Measurements from ENCODE around the gene COMT.
A peak's percentile ranks its signal among the peaks of the same experiment; 100 is the strongest.

Gene COMT

DNA sequence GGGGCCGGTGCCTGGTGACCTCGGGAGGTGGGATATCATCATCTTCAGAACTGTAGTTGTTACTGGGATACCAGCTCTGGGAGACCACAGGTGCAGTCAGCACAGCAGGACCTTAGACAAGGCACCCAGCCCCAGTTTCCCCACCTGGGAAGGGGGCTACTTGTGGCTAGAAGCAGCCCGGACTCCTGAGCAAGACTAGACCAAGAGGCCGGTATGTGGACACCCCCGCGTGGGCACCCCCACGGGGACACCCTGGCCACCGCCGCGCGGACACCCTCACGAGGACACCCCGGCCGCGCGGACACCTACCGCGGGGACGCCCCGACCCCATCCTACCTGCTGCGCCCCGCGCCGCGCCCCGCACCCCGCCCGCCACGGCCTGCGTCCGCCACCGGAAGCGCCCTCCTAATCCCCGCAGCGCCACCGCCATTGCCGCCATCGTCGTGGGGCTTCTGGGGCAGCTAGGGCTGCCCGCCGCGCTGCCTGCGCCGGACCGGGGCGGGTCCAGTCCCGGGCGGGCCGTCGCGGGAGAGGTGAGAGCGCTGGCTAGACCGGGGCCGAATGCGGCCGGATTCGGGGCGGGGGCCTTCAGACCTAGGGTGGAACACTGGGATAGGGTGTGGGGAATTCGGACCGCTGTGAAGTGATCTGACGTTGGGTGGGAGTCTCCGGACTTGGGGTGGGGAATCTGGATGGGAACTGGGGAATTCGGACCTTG, at the start of gene COMT, which contains the start of gene TXNRD2:
Gene COMT, plus strand, starts transcription at position 408 of the 718 bp plus-strand sequence. CDS start 20,755 bp downstream, outside the sequence.
Gene TXNRD2, minus strand, starts transcription at position 454 of the 718 bp plus-strand sequence. Its CDS starts 15 bp downstream, at position 439.
- peak; percentile 80 for DNase-seq
- peak; percentile 76 for ATAC-seq
- H3K27me3 Mint-ChIP-seq: no peaks in the 10 kb centered on the region

DNA sequence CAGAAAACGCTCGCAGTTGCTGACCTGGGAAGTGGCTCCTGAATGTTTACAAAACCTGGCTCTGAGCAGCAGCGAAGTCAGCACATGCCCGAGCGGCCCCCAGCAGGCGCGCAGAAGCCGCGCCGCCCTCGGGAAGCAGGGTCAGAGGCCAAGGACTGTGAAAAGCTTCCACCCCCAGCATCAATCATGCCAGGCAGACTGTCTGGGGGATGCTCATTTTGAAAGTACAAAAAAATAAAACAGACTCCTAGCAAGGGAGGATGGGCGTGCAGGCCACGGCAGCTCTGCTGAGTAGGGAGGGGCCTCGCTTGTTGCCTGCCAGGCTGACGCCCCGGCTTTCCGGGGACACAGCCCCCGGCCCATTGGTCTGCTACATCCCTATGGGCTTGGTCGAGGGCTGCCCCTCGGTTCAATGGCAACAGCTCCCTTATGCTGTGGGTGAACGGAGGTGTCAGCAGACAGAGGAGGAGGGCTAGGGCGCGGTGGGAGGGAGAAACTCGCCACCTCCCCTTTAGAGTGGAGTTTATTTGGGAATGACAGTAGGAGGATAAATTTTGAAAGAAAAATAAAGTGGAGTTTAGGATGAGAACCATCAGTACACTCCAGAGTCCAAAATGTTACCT, 49.2 kb upstream of the COMT start:
- Mint-ChIP-seq H3K27ac (peak overlapping the region; percentile 91), H3K36me3 (ENCODE audit: low read depth) (peaks cover 4% of the 10 kb centered on the region), H3K4me1 (peaks cover 72% of the 10 kb centered on the region), H3K27me3 (no peaks in the 10 kb centered on the region), H3K4me3 (peak overlapping the region; percentile 73), H3K9me3 (no peaks in the 10 kb centered on the region)
- peak; percentile 65 for DNase-seq
- ATAC-seq: peak; percentile 65

More for the DNA sequence above, at the start of gene COMT, which contains the start of gene TXNRD2:
- Mint-ChIP-seq H3K4me3 (peak within 1 kb of the TSS; percentile 93), H3K4me1 (peaks cover 29% of the 10 kb centered on the region), H3K36me3 (ENCODE audit: low read depth) (peaks cover 16% of the 10 kb centered on the region), H3K27ac (peak within 1 kb of the TSS; percentile 97), H3K9me3 (peaks cover 3% of the 10 kb centered on the region)

DNA sequence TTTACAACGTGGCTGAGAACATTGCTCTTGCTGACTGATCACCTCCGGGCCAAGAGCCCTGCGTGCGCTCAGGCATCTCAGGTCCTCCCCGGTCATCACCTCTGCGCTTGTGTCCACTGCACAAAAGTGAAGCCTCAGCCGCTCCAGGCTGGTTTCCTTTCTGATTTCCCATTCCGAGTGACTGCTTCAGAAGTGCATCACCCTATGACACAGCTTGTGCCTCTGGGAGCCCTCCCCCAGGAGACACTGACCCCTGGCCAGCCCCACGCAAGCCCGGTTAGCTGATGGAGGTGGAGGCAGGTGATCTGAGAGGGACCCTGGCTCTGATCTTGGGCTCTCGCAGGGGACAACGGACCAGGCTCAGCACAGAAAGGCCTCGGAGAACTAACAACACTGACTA, 48.6 kb upstream of the COMT start:
- peaks cover 67% of the 10 kb centered on the region for H3K4me1 Mint-ChIP-seq
- H3K9me3 Mint-ChIP-seq: no peaks in the 10 kb centered on the region
- peaks cover 4% of the 10 kb centered on the region for H3K36me3 Mint-ChIP-seq (ENCODE audit: low read depth)
- ATAC-seq: no peak
- no peaks in the 10 kb centered on the region for H3K27me3 Mint-ChIP-seq
- no peak for DNase-seq
- peak overlapping the region; percentile 7 for H3K4me3 Mint-ChIP-seq
- peak overlapping the region; percentile 91 for H3K27ac Mint-ChIP-seq

DNA sequence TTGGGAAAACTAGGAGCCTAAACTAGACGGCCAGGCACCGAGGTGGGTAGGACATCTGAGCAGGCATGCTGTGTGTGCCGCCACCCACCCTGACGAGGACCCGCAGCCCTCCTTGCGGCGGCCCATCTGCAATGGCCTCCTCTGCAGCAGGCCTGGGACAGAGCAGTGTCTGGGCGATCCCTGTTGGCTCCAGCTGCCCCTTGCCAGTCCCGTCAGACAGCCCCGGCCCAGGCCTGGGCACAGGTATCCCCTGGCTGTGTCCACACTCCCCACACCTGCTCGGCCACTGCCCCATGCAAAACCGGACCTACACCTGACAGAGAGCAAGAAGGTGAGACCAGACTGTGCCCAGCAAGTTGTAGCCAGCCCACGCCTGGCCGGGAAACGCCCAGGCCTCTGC, 48.2 kb upstream of the COMT start:
- Mint-ChIP-seq H3K4me1 (peaks cover 66% of the 10 kb centered on the region), H3K9me3 (no peaks in the 10 kb centered on the region), H3K27me3 (no peaks in the 10 kb centered on the region), H3K4me3 (no peak overlapping the region), H3K27ac (no peak overlapping the region), H3K36me3 (ENCODE audit: low read depth) (peaks cover 4% of the 10 kb centered on the region)
- ATAC-seq (no peak), DNase-seq (no peak)

DNA sequence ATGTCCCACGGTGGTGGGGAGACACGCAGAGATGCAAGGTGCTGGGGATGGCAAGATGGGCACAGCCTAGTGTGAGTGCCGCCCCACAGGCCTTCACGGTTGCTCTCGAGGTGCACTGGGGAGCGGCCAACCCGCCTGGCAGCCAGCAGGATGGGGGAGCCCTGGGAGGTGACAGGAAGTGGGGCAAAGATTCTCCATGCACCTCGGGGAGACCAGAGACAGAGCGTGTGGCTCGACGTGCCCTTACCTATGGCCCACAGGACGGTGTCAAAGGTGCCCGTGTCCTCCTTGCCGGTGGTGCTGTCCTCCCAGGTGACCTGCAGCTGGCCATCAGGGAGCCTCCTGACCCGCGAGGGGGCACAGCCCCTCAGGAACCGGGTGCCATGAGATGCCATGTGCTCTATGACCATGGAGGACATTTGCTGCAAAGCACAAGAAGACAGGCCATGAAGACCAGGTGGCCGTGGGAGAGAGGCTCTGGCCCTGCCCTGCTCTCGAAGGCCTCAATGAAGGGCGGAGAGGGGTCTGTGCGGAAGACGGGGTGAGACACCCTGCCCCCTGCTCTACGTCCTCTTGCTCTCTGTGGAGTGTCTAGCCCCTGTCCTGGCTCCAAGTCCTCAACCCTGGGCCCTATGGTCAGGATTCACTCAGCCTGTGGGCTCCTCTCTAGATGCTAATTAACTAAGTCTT, 46.3 kb upstream of the COMT start:
- H3K27me3 Mint-ChIP-seq: no peaks in the 10 kb centered on the region
- H3K27ac Mint-ChIP-seq: no peak overlapping the region
- DNase-seq: no peak
- peaks cover 4% of the 10 kb centered on the region for H3K36me3 Mint-ChIP-seq (ENCODE audit: low read depth)
- H3K4me1 Mint-ChIP-seq: peaks cover 60% of the 10 kb centered on the region
- no peak overlapping the region for H3K4me3 Mint-ChIP-seq
- no peaks in the 10 kb centered on the region for H3K9me3 Mint-ChIP-seq
- ATAC-seq: no peak

DNA sequence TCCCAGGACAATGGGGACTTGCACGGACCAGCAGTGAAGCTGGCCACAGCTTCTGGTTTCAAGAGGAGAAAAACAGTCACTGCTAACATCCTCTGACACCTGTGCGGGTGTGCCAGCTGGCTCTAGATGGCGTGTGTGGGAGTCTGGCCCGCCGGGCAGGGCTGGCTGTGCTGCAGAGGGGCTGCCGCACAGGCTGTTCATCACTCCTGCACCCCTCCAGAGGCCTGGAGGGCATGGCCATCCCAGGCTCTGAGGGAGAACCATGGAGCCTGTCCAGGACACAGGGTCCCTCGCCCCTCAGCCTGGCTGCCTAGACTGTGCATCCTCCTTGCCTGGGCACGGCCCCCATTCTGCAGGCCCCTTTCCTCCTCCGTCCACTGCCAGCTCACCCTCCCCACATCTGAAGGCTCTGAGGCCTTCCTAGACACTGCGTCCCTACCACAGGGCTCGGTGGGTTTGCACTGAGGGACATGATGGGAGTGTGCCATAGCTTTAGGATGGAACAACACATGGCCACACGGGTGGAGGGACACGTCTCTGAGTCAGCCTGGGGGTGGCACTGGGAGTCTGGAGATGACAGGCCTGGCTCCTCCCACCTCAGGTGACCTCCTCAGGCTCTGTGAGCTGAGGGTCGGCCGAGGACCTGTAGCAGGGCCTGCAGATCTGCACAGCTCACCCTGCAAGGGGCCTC, 44.8 kb upstream of the COMT start:
- Mint-ChIP-seq H3K27ac (no peak overlapping the region), H3K4me3 (no peak overlapping the region), H3K4me1 (peaks cover 46% of the 10 kb centered on the region), H3K36me3 (ENCODE audit: low read depth) (peaks cover 4% of the 10 kb centered on the region), H3K27me3 (no peaks in the 10 kb centered on the region), H3K9me3 (no peaks in the 10 kb centered on the region)
- ATAC-seq (peak; percentile 25), DNase-seq (peak; percentile 34)

DNA sequence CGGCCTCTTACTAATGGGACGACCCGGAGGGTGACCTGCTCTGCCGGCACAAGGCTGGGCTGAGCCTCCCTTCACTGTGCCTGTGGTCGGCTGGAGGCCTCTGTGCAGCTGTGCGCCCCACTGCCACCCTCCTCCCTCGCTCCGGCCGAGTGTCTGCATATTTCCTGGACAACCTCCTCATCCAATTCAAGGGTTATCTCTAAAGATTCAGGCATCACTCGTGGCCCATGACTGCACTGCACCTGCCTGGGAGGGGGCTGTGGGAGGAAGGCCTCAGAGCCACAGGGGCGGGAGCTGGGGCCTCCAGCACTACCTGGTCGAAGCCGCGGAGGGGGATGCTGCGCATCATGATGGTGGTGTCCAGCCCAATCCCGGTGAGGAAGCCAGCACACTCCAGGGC, 43.8 kb upstream of the COMT start:
- DNase-seq: no peak
- no peaks in the 10 kb centered on the region for H3K27me3 Mint-ChIP-seq
- peaks cover 4% of the 10 kb centered on the region for H3K36me3 Mint-ChIP-seq (ENCODE audit: low read depth)
- no peak for ATAC-seq
- no peak overlapping the region for H3K4me3 Mint-ChIP-seq
- H3K9me3 Mint-ChIP-seq: no peaks in the 10 kb centered on the region
- H3K4me1 Mint-ChIP-seq: peaks cover 36% of the 10 kb centered on the region
- no peak overlapping the region for H3K27ac Mint-ChIP-seq

DNA sequence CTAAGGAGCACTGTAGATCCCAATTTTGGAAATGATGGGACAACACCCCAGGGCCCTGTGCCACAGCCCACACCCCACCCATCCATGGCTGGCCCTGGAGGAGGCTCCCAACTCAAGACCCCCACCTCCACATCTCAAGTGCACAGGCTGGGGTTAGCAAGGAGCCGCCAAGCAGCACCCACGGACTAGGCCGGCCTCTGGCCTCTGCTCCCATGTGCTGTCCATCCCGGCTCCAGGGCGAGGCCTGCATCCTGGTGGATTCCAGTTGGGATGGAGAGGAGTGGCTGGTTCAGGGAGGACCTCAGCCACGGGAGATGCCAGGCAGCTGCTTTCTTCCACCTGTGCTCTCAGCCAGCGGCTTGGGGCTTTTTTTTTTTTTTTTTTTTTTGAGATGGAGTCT, 43.4 kb upstream of the COMT start:
- Mint-ChIP-seq H3K27ac (no peak overlapping the region), H3K4me1 (peaks cover 32% of the 10 kb centered on the region), H3K4me3 (no peak overlapping the region), H3K27me3 (no peaks in the 10 kb centered on the region), H3K9me3 (no peaks in the 10 kb centered on the region), H3K36me3 (ENCODE audit: low read depth) (peaks cover 4% of the 10 kb centered on the region)
- DNase-seq (no peak), ATAC-seq (no peak)

DNA sequence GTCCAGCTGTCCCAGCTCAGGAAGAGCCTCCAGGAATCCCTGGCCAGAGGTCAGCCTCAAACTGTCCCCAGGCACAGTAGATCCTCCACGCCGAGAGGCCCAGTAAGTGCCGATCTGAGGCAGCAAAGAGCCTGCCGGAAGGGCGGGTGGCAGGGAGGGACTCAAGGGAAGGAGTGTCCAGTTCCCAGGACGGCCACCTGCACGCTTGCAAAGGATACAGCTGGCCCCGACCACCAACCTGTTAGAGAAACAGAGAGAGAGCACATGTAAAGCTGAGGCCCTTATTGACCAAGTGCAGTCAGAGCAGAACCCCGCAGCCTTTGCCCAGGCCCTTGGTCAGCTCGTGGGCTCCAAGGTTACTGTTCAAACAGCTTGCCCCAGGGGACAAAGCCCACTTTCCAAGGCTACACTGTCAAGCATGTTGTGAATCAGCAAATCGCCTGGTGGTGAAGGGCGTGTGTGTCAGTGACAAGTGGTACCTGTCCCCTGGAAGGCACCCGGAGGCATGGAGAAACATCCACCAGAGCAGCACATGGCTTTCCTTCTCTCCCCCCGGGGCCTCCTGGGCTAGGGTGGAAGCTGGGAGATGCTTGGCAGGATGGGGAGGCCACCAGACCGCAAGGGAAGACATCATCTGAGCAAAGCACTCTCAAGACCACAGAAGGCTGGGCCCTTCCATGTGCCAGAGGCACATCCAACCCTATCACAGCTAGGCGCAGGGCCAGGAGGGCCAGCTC, 42.6 kb upstream of the COMT start:
- H3K27ac Mint-ChIP-seq: no peak overlapping the region

DNA sequence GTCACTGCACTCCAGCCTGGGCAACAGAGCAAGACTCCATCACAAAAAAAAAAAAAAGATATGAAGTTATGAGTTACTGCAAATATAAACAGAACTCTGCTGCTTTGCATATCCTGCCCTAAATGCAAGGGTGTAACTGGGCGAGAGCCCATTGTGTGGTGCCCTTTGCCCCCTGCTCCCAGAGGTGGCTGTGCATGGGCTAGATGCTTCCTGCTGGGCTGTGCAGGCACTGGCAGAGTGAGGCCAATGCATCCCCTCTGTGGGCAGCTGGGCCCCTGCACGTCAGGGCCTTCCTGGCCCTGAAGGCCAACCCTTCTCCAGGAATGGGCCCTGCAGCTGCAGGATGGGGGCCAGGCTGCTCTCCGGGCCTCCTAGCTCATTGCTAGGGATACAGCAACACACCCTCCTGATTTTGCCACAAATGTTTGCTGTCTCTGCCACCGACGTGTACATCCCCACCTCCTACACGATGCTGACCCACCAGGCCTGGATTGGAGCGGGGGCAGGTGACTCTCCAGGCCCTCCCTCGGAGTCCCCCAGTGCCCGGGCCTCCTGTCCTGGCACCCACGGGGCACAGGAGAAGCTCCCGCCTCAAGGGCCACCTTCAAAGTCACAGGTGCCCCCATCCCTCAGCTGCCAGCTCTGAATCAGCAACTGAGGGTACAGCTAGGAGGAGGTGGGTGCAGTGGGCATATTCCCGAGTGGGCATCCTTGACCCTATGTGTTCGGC, 40.7 kb upstream of the COMT start:
- Mint-ChIP-seq H3K27me3 (no peaks in the 10 kb centered on the region), H3K36me3 (ENCODE audit: low read depth) (no peaks in the 10 kb centered on the region), H3K4me3 (no peak overlapping the region), H3K4me1 (peaks cover 15% of the 10 kb centered on the region), H3K27ac (no peak overlapping the region), H3K9me3 (no peaks in the 10 kb centered on the region)
- no peak for DNase-seq
- no peak for ATAC-seq

More for the DNA sequence above, 42.6 kb upstream of the COMT start:
- Mint-ChIP-seq H3K4me1 (peaks cover 26% of the 10 kb centered on the region), H3K4me3 (no peak overlapping the region), H3K36me3 (ENCODE audit: low read depth) (peaks cover 3% of the 10 kb centered on the region), H3K27me3 (no peaks in the 10 kb centered on the region), H3K9me3 (no peaks in the 10 kb centered on the region)
- no peak for ATAC-seq
- no peak for DNase-seq

DNA sequence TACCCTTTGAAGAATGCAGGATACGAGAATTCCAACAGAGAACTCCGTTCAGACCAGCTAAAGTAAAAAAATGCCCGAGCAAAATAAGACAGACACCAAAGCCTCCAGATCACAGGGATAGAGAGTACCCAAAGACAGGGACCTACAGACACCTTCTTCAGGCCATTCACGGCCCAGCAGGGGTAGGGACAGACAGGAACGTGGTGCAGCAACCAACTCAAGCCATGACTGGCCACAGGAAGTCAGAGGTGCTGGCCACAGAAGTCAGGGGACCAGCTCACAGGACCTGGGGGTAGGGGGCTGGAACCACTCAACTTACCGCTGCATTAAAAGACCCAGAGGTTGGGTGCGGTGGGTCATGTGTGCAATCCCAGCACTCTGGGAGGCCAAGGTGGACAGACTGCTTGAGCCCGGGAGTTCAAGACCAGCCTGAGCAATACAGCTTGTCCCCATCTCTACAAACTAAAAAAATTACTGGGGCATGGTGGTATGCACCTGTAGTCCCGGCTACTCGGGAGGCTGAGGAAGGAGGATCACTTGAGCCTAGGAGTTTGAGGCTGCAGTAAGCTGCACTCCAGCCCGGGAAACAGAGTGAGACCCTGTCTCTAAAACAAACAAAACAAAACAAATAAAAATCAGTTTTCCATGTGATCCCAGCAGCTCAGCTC, 39.9 kb upstream of the COMT start:
- ATAC-seq (no peak), DNase-seq (no peak)
- Mint-ChIP-seq H3K27ac (no peak overlapping the region), H3K36me3 (ENCODE audit: low read depth) (no peaks in the 10 kb centered on the region), H3K27me3 (no peaks in the 10 kb centered on the region), H3K9me3 (no peaks in the 10 kb centered on the region), H3K4me3 (no peak overlapping the region), H3K4me1 (peaks cover 8% of the 10 kb centered on the region)

DNA sequence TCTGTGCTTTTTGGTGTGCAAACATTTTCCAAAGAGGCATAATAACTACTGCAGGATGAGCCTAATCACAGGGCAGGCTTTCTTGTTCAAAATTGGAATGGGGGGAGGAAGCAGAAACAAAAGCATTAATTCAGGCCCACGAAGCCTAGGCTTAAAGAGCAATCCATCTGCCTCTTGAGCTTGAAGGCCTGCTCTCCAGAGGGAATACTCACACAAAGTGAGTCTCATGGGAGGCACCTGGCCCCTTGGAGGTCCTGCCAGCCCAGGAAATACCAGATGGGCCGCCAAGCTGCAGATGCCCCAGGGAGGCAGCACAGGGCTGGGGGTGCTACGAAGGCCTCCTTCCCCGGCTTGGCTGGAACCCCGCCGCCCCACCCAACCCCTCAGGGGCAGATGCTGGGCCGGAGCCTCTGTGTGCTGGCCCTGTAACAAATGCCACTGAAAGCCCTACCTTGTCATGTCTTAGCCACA, 39.3 kb upstream of the COMT start:
- no peak for ATAC-seq
- H3K4me1 Mint-ChIP-seq: peaks cover 2% of the 10 kb centered on the region

DNA sequence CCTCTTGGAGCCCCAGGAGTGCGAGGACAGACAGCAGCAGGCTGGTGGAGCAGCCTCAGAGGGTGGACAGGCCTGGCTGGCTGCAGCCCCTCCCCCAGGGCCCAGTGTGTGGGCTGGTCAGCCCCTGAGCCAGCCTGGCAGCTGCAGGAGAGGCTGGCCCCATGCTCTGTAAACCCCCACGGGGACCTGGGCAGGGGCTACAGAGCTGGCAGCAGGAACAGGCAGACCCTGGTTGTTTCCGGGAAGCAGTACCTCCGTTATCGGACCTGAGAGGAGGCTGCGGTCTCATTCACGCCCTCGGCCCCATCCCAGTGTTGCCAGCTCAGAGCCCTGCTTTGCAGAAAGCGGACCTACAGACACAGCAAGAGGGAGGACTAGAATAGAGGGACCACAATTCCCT, 38.5 kb upstream of the COMT start:
- ATAC-seq (no peak), DNase-seq (no peak)
- no peak overlapping the region for H3K27ac Mint-ChIP-seq
- H3K4me3 Mint-ChIP-seq: no peak overlapping the region
- no peaks in the 10 kb centered on the region for H3K27me3 Mint-ChIP-seq
- H3K4me1 Mint-ChIP-seq: no peaks in the 10 kb centered on the region
- no peaks in the 10 kb centered on the region for H3K9me3 Mint-ChIP-seq
- no peaks in the 10 kb centered on the region for H3K36me3 Mint-ChIP-seq (ENCODE audit: low read depth)

More for the DNA sequence above, 39.3 kb upstream of the COMT start:
- no peak overlapping the region for H3K27ac Mint-ChIP-seq
- H3K4me3 Mint-ChIP-seq: no peak overlapping the region
- no peaks in the 10 kb centered on the region for H3K9me3 Mint-ChIP-seq
- H3K27me3 Mint-ChIP-seq: no peaks in the 10 kb centered on the region
- DNase-seq: no peak
- H3K36me3 Mint-ChIP-seq (ENCODE audit: low read depth): no peaks in the 10 kb centered on the region

Measured in activated naive CD8-positive, alpha-beta T cell treated with anti-CD3 and anti-CD28 coated beads, Interleukin-2, amount 50 U/mL, for 24 hours (primary cell).